IMR-90 (cell line): ENCODE results near the gene LTC4S. TPM values are rescaled to one million over a fixed set of nuclear protein-coding genes. Genes with fewer than 3 reads are reported as not detected.

Experiments used
- ATAC-seq: fragments of 200-7000 bp; cut with Tn5 transposase; 2 replicates; pipeline ENCODE4 v1.9.1; 2020; ENCODE audit warnings: low read depth, mild to moderate bottlenecking, moderate library complexity
- BruUV-seq: library from RNA; stranded (reverse); fragments of 400-500 nt; replicated peaks from 2 replicates; lab custom pipeline; 2021; lab: Mats Ljungman, UMichigan
- CTCF ChIA-PET: fragments of 300-600 bp; formaldehyde crosslinking; extraction: SDS; loops from one replicate; lab custom pipeline; 2021; ENCODE audit warnings: antibody characterized with exemption; lab: Yijun Ruan, JAX
- POLR2A ChIA-PET: fragments of 300-600 bp; sonication (Branson Sonifier 250); formaldehyde crosslinking; loops from one replicate; lab custom pipeline; 2022; ENCODE audit warnings: antibody characterized with exemption; ENCODE audit not compliant: unreplicated experiment; lab: Charles Lee
- DNase-seq: peaks from one replicate; pipeline ENCODE4 v3.0.0; 2013
- H2AFZ ChIP-seq: replicated peaks from 2 replicates; pipeline ENCODE3; 2013; ENCODE audit warnings: low read length, mild to moderate bottlenecking; ENCODE audit not compliant: poor library complexity
- H2AK5ac ChIP-seq: 2 replicates; pipeline ENCODE4 v1.6.1; 2013; ENCODE audit warnings: low read depth, low read length, inconsistent platforms
- H2AK9ac ChIP-seq: replicated peaks from 2 replicates; pipeline ENCODE3; 2013; ENCODE audit warnings: mild to moderate bottlenecking, low read depth, low read length, moderate library complexity; ENCODE audit not compliant: poor library complexity
- H2BK120ac ChIP-seq: 2 replicates; pipeline ENCODE4 v1.6.1; 2013; ENCODE audit warnings: low read depth, low read length, inconsistent platforms
- H2BK15ac ChIP-seq: 3 replicates; pipeline ENCODE4 v1.6.1; 2013; ENCODE audit warnings: low read depth, low read length, inconsistent platforms
- H2BK20ac ChIP-seq: 2 replicates; pipeline ENCODE4 v1.6.1; 2013; ENCODE audit warnings: low read depth, mild to moderate bottlenecking, inconsistent platforms, low read length, moderate library complexity
- H2BK5ac ChIP-seq: 2 replicates; pipeline ENCODE4 v1.6.1; 2013; ENCODE audit warnings: mild to moderate bottlenecking, low read depth, low read length, inconsistent platforms; ENCODE audit not compliant: poor library complexity, severe bottlenecking
- H3K14ac ChIP-seq: replicated peaks from 2 replicates; pipeline ENCODE4 v1.6.1; 2013; ENCODE audit warnings: low read depth, low read length, inconsistent platforms
- H3K18ac ChIP-seq: 2 replicates; pipeline ENCODE4 v1.6.1; 2013; ENCODE audit warnings: low read depth, low read length, control low read depth
- H3K23ac ChIP-seq: 2 replicates; pipeline ENCODE4 v1.6.1; 2013; ENCODE audit warnings: low read depth, low read length, inconsistent platforms
- H3K27ac ChIP-seq: 2 replicates; pipeline ENCODE4 v1.5.1; 2013; ENCODE audit warnings: mild to moderate bottlenecking, control low read depth, low read length; ENCODE audit not compliant: insufficient read depth
- H3K27me3 ChIP-seq: 2 replicates; pipeline ENCODE4 v1.6.1; 2013; ENCODE audit warnings: low read length; ENCODE audit not compliant: control insufficient read depth, insufficient read depth
- H3K36me3 ChIP-seq: 2 replicates; pipeline ENCODE4 v1.6.1; 2013; ENCODE audit warnings: low read length, mixed read lengths; ENCODE audit not compliant: control insufficient read depth, insufficient read depth
- H3K4ac ChIP-seq: 2 replicates; pipeline ENCODE4 v1.6.1; 2013; ENCODE audit warnings: low read depth, low read length, inconsistent platforms
- H3K4me1 ChIP-seq: 2 replicates; pipeline ENCODE4 v1.6.1; 2013; ENCODE audit warnings: low read length, mixed read lengths; ENCODE audit not compliant: control insufficient read depth, insufficient read depth
- H3K4me2 ChIP-seq: 2 replicates; pipeline ENCODE4 v1.6.1; 2013; ENCODE audit warnings: low read depth, mild to moderate bottlenecking, control low read depth, low read length, moderate library complexity
- H3K4me3 ChIP-seq: 2 replicates; pipeline ENCODE4 v1.5.1; 2013; ENCODE audit warnings: low read depth, mild to moderate bottlenecking, control low read depth, low read length, moderate library complexity; ENCODE audit not compliant: insufficient read depth
- H3K56ac ChIP-seq: 2 replicates; pipeline ENCODE4 v1.6.1; 2013; ENCODE audit warnings: low read length, inconsistent platforms; ENCODE audit not compliant: insufficient read depth; ENCODE audit errors: extremely low read depth
- H3K79me1 ChIP-seq, 2 experiments: 2 replicates each; pipeline ENCODE4 v1.6.1; 2013; ENCODE audit warnings: low read length in 2 of 2, inconsistent platforms in 1 of 2, low read depth in 1 of 2
- H3K9ac ChIP-seq: 2 replicates; pipeline ENCODE4 v1.6.1; 2013; ENCODE audit warnings: low read depth, low read length, control low read depth
- H3K9me1 ChIP-seq: 2 replicates; pipeline ENCODE4 v1.6.1; 2013; ENCODE audit warnings: low read length, inconsistent platforms; ENCODE audit not compliant: insufficient read depth
- H3K9me3 ChIP-seq: 2 replicates; pipeline ENCODE4 v1.6.1; 2013; ENCODE audit warnings: low read length; ENCODE audit not compliant: control insufficient read depth, insufficient read depth
- H4K20me1 ChIP-seq: 2 replicates; pipeline ENCODE4 v1.6.1; 2013; ENCODE audit warnings: low read length, inconsistent platforms; ENCODE audit not compliant: insufficient read depth
- H4K5ac ChIP-seq: 2 replicates; pipeline ENCODE4 v1.6.1; 2013; ENCODE audit warnings: mild to moderate bottlenecking, low read depth, low read length, control low read depth
- H4K8ac ChIP-seq, 2 experiments: 2 replicates each; pipeline ENCODE4 v1.6.1; 2013; ENCODE audit warnings: low read depth in 2 of 2, low read length in 2 of 2, control low read depth in 1 of 2, inconsistent platforms in 1 of 2
- H4K91ac ChIP-seq: 2 replicates; pipeline ENCODE4 v1.6.1; 2013; ENCODE audit warnings: low read depth, low read length, inconsistent platforms; ENCODE audit not compliant: insufficient read depth
- CEBPB ChIP-seq: IDR thresholded peaks from 2 replicates; pipeline ENCODE4 v1.6.1; 2012; ENCODE audit warnings: low read depth, low read length, improper control_type of control experiment
- CHD1 ChIP-seq: IDR thresholded peaks from 2 replicates; pipeline ENCODE4 v1.6.1; 2012; ENCODE audit warnings: low read depth, low read length, improper control_type of control experiment
- ELK1 ChIP-seq: fragments of 150-350 bp; IDR thresholded peaks from 2 replicates; pipeline ENCODE4 v1.6.1; 2016; ENCODE audit warnings: low read depth, mild to moderate bottlenecking, low read length, moderate library complexity, borderline replicate concordance
- FOS ChIP-seq: fragments of 150-350 bp; IDR thresholded peaks from 2 replicates; pipeline ENCODE4 v1.6.1; 2016; ENCODE audit warnings: low read depth, low read length
- MAFK ChIP-seq: IDR thresholded peaks from 2 replicates; pipeline ENCODE4 v1.6.1; 2012; ENCODE audit warnings: low read depth, low read length, improper control_type of control experiment
- MAZ ChIP-seq: IDR thresholded peaks from 2 replicates; pipeline ENCODE4 v1.6.1; 2012; ENCODE audit warnings: low read depth, mild to moderate bottlenecking, low read length, improper control_type of control experiment, moderate library complexity, borderline replicate concordance
- MXI1 ChIP-seq: IDR thresholded peaks from 2 replicates; pipeline ENCODE4 v1.6.1; 2012; ENCODE audit warnings: low read depth, mild to moderate bottlenecking, low read length, moderate library complexity, borderline replicate concordance
- NFE2L2 ChIP-seq: fragments of 150-350 bp; IDR thresholded peaks from 2 replicates; pipeline ENCODE4 v1.6.1; 2016; ENCODE audit warnings: low read depth, mild to moderate bottlenecking, low read length
- POLR2A ChIP-seq: IDR thresholded peaks from 2 replicates; pipeline ENCODE4 v1.6.1; 2012; ENCODE audit warnings: mild to moderate bottlenecking, low read depth, low read length
- RCOR1 ChIP-seq: IDR thresholded peaks from 2 replicates; pipeline ENCODE4 v1.6.1; 2012; ENCODE audit warnings: mild to moderate bottlenecking, low read length, improper control_type of control experiment; ENCODE audit not compliant: insufficient replicate concordance
- SMC3 ChIP-seq: fragments of 150-350 bp; IDR thresholded peaks from 2 replicates; pipeline ENCODE4 v1.6.1; 2016; ENCODE audit warnings: low read depth, mild to moderate bottlenecking, antibody characterized with exemption, low read length, moderate library complexity
- USF2 ChIP-seq: fragments of 150-350 bp; IDR thresholded peaks from 2 replicates; pipeline ENCODE4 v1.6.1; 2017; ENCODE audit warnings: mild to moderate bottlenecking, antibody characterized with exemption, low read length, low read depth
- WGBS, 2 experiments: methylation state at CpG; one replicate each; pipeline versions ENCODE4 v1.1.5 to v1.1.7; 2013; ENCODE audit warnings: missing lambda C conversion rate in 2 of 2; ENCODE audit not compliant: insufficient read length in 1 of 2; ENCODE audit errors: extremely low coverage in 2 of 2; 5-methylcytosine and 5-hydroxymethylcytosine counted together
- dilution Hi-C: fragments of 300-500 bp; cut with HindIII; formaldehyde crosslinking; loops from one replicate; pipeline ENCODE4 v1.14.3; 2018; ENCODE audit warnings: low sequenced_read_pairs; ENCODE audit not compliant: unreplicated experiment
- in situ Hi-C: fragments of 300-500 bp; cut with MboI; formaldehyde crosslinking; loops from 3 replicates; pipeline ENCODE4 v1.14.3; 2019; ENCODE audit warnings: low sequenced_read_pairs, inconsistent platforms, mixed read lengths
- intact Hi-C: fragments of 100-400 bp; cut with micrococcal nuclease; formaldehyde crosslinking; loops from 2 replicates; pipeline ENCODE4 v1.10.0; 2022
- polyA plus RNA-seq, 3 experiments: library from polyadenylated mRNA; depleted of rRNA; stranded (reverse); fragments of >200 nt; gene quantifications; 2 replicates each; pipeline ENCODE4 v1.2.3, GENCODE V29; 2012; ENCODE audit warnings: low replicate concordance in 1 of 3
- total RNA-seq: library from RNA; depleted of rRNA; stranded (reverse); fragments of >200 nt; gene quantifications from 2 replicates; pipeline ENCODE4 v1.2.3, GENCODE V29; 2012

LTC4S gene
- total and polyA plus RNA-seq, 2 of the 4 experiments (the other 2 are of a cell fraction), result 0.72 TPM; not detected in 1

GRCh38 chr5:179837076-179838011 lies 43.6 kb downstream of the LTC4S start:
- H3K18ac ChIP-seq, result no peak overlapping the region
- no peak overlapping the region for H3K4ac ChIP-seq
- peaks cover 61% of the 10 kb centered on the region for H3K36me3 ChIP-seq
- no peak overlapping the region for H2AK5ac ChIP-seq
- H4K20me1 ChIP-seq, result peaks cover 56% of the 10 kb centered on the region
- no peak overlapping the region for H2BK20ac ChIP-seq
- no peak overlapping the region for H2BK5ac ChIP-seq
- ATAC-seq (no peak), DNase-seq (no peak)
- H3K23ac ChIP-seq, result no peak overlapping the region
- dilution Hi-C loops (no loop called here), intact Hi-C loops (no loop called here), in situ Hi-C loops (no loop called here)
- peaks cover 9 to 28% of the 10 kb centered on the region in 2 experiments; a peak in 3 of 4 replicates for H3K79me1 ChIP-seq
- no peaks in the 10 kb centered on the region for H3K4me1 ChIP-seq
- peak overlapping the region; percentile 67 for H2AFZ ChIP-seq
- CTCF ChIA-PET, result no interaction called here
- no peaks in the 10 kb centered on the region for H3K9me3 ChIP-seq
- no TSS peak for BruUV-seq
- H2BK120ac ChIP-seq, result no peak overlapping the region
- H3K9ac ChIP-seq, result no peak overlapping the region
- peak overlapping the region; percentile 33 for H2AK9ac ChIP-seq
- no peak overlapping the region for H4K91ac ChIP-seq
- no peak overlapping the region for H3K14ac ChIP-seq
- no peak overlapping the region for H3K4me2 ChIP-seq
- no peak overlapping the region for H3K56ac ChIP-seq
- no peak overlapping the region for H2BK15ac ChIP-seq
- no peaks in the 10 kb centered on the region for H3K27me3 ChIP-seq
- no peak overlapping the region for H4K8ac ChIP-seq
- no peak for TF ChIP-seq SMC3
- no peak for TF ChIP-seq CHD1
- TF ChIP-seq FOS, result no peak
- no peak for TF ChIP-seq NFE2L2
- TF ChIP-seq ELK1, result no peak
- no peak for TF ChIP-seq MAZ
- TF ChIP-seq CEBPB, result no peak
- no peak for TF ChIP-seq MXI1
- no peak for TF ChIP-seq USF2
- TF ChIP-seq POLR2A, result no peak
- TF ChIP-seq RCOR1, result no peak
- no peak for TF ChIP-seq MAFK
- no peaks in the 10 kb centered on the region; the same call in none of the 2 replicates for H3K9me1 ChIP-seq
- H3K27ac ChIP-seq, result no peak overlapping the region
- POLR2A ChIA-PET, result no interaction called here
- H3K4me3 ChIP-seq, result no peak overlapping the region
- H4K5ac ChIP-seq, result no peak overlapping the region
- WGBS, 2 experiments, result 88% methylated on average over 9 of the region's 15 CpGs; no CpG with 5 or more reads in 1 of the 2 experiments
